ENCODE data around the gene CTNND2.
A peak's percentile ranks its signal among the peaks of the same experiment; 100 is the strongest.

The CTNND2 gene

GRCh38 chr5:11311731-11312130, 592.5 kb downstream of the CTNND2 start:
- H3K4me3 ChIP-seq (ENCODE audit: insufficient read depth in 1 of 2, low read depth in 1 of 2, low read length in 2 of 2), result no peak overlapping the region
- no peak overlapping the region for H2BK15ac ChIP-seq (ENCODE audit: low read depth, poor library complexity, severe bottlenecking)
- H3K14ac ChIP-seq (ENCODE audit: low read length in 2 of 2), result no peak overlapping the region
- H2BK12ac ChIP-seq (ENCODE audit: low read length in 2 of 2), result no peak overlapping the region
- H3K27me3 ChIP-seq (ENCODE audit: control insufficient read depth in 1 of 2, insufficient read depth in 1 of 2, low read length in 2 of 2), result no peaks in the 10 kb centered on the region
- WGBS, result 83% methylated on average over 3 of the region's 3 CpGs
- H4K91ac ChIP-seq (ENCODE audit: low read length), result no peak overlapping the region
- H2AFZ ChIP-seq (ENCODE audit: low read depth, low read length), result no peak overlapping the region
- no peaks in the 10 kb centered on the region for H3K79me1 ChIP-seq (replicated peaks; ENCODE audit: low read length, poor library complexity, severe bottlenecking)
- no peak overlapping the region for H3K27ac ChIP-seq (ENCODE audit: low read length, poor library complexity, severe bottlenecking)
- no peak overlapping the region for H3K18ac ChIP-seq (ENCODE audit: low read depth in 1 of 2, low read length in 2 of 2)
- no peak overlapping the region for H3K4me2 ChIP-seq (ENCODE audit: low read length, poor library complexity, severe bottlenecking)
- no peaks in the 10 kb centered on the region for H3K4me1 ChIP-seq (ENCODE audit: control insufficient read depth, insufficient read depth, low read depth, low read length)
- H2AK5ac ChIP-seq (ENCODE audit: low read length, severe bottlenecking), result no peak overlapping the region
- no peak overlapping the region for H4K8ac ChIP-seq (ENCODE audit: low read length)
- no peak overlapping the region for H2BK120ac ChIP-seq (ENCODE audit: low read depth, low read length)
- H3K36me3 ChIP-seq (ENCODE audit: control insufficient read depth in 1 of 2, insufficient read depth in 2 of 2, low read depth in 1 of 2, low read length in 2 of 2), result no peaks in the 10 kb centered on the region
- no peak for DNase-seq
- H3K9ac ChIP-seq (ENCODE audit: low read length), result no peak overlapping the region
- no peak overlapping the region for H3K23ac ChIP-seq (ENCODE audit: low read length in 2 of 2)
- no peaks in the 10 kb centered on the region for H3K9me3 ChIP-seq (ENCODE audit: control insufficient read depth, low read length)
- H3K4ac ChIP-seq (ENCODE audit: low read depth in 1 of 2, low read length in 2 of 2), result no peak overlapping the region
- no peak overlapping the region for H2BK5ac ChIP-seq (ENCODE audit: low read depth, low read length, poor library complexity, severe bottlenecking)

GRCh38 chr5:11311272-11311671, 593.0 kb downstream of the CTNND2 start:
- no peak overlapping the region for H3K4ac ChIP-seq (ENCODE audit: low read depth in 1 of 2, low read length in 2 of 2)
- no peak overlapping the region for H3K18ac ChIP-seq (ENCODE audit: low read depth in 1 of 2, low read length in 2 of 2)
- H3K36me3 ChIP-seq (ENCODE audit: control insufficient read depth in 1 of 2, insufficient read depth in 2 of 2, low read depth in 1 of 2, low read length in 2 of 2), result no peaks in the 10 kb centered on the region
- no peak overlapping the region for H3K27ac ChIP-seq (ENCODE audit: low read length, poor library complexity, severe bottlenecking)
- no peak overlapping the region for H3K9ac ChIP-seq (ENCODE audit: low read length)
- WGBS, result 64% methylated on average over 1 of the region's 1 CpG
- no peak overlapping the region for H3K23ac ChIP-seq (ENCODE audit: low read length in 2 of 2)
- H3K79me1 ChIP-seq (replicated peaks; ENCODE audit: low read length, poor library complexity, severe bottlenecking), result no peaks in the 10 kb centered on the region
- H3K4me3 ChIP-seq (ENCODE audit: insufficient read depth in 1 of 2, low read depth in 1 of 2, low read length in 2 of 2), result no peak overlapping the region
- peak overlapping the region; percentile 16 for H4K91ac ChIP-seq (ENCODE audit: low read length)
- no peak overlapping the region for H2AK5ac ChIP-seq (ENCODE audit: low read length, severe bottlenecking)
- no peak overlapping the region for H4K8ac ChIP-seq (ENCODE audit: low read length)
- H3K14ac ChIP-seq (ENCODE audit: low read length in 2 of 2), result no peak overlapping the region
- DNase-seq, result no peak
- no peaks in the 10 kb centered on the region for H3K9me3 ChIP-seq (ENCODE audit: control insufficient read depth, low read length)
- no peak overlapping the region for H2BK12ac ChIP-seq (ENCODE audit: low read length in 2 of 2)
- no peak overlapping the region for H2BK120ac ChIP-seq (ENCODE audit: low read depth, low read length)
- no peak overlapping the region for H2BK5ac ChIP-seq (ENCODE audit: low read depth, low read length, poor library complexity, severe bottlenecking)
- H3K4me1 ChIP-seq (ENCODE audit: control insufficient read depth, insufficient read depth, low read depth, low read length), result no peaks in the 10 kb centered on the region
- H2AFZ ChIP-seq (ENCODE audit: low read depth, low read length), result no peak overlapping the region
- H3K27me3 ChIP-seq (ENCODE audit: control insufficient read depth in 1 of 2, insufficient read depth in 1 of 2, low read length in 2 of 2), result no peaks in the 10 kb centered on the region
- no peak overlapping the region for H3K4me2 ChIP-seq (ENCODE audit: low read length, poor library complexity, severe bottlenecking)
- H2BK15ac ChIP-seq (ENCODE audit: low read depth, poor library complexity, severe bottlenecking), result no peak overlapping the region

GRCh38 chr5:11310158-11310557, 594.1 kb downstream of the CTNND2 start:
- no peak overlapping the region for H3K4me3 ChIP-seq (ENCODE audit: insufficient read depth in 1 of 2, low read depth in 1 of 2, low read length in 2 of 2)
- H3K4me1 ChIP-seq (ENCODE audit: control insufficient read depth, insufficient read depth, low read depth, low read length), result no peaks in the 10 kb centered on the region
- no peak overlapping the region for H2AFZ ChIP-seq (ENCODE audit: low read depth, low read length)
- no peak overlapping the region for H2BK5ac ChIP-seq (ENCODE audit: low read depth, low read length, poor library complexity, severe bottlenecking)
- no peaks in the 10 kb centered on the region for H3K79me1 ChIP-seq (replicated peaks; ENCODE audit: low read length, poor library complexity, severe bottlenecking)
- H3K23ac ChIP-seq (ENCODE audit: low read length in 2 of 2), result no peak overlapping the region
- H4K91ac ChIP-seq (ENCODE audit: low read length), result no peak overlapping the region
- no peak overlapping the region for H3K9ac ChIP-seq (ENCODE audit: low read length)
- H3K14ac ChIP-seq (ENCODE audit: low read length in 2 of 2), result no peak overlapping the region
- no peak overlapping the region for H2AK5ac ChIP-seq (ENCODE audit: low read length, severe bottlenecking)
- no peak overlapping the region for H4K8ac ChIP-seq (ENCODE audit: low read length)
- no peak overlapping the region for H2BK15ac ChIP-seq (ENCODE audit: low read depth, poor library complexity, severe bottlenecking)
- H3K4ac ChIP-seq (ENCODE audit: low read depth in 1 of 2, low read length in 2 of 2), result no peak overlapping the region
- DNase-seq, result no peak
- no peaks in the 10 kb centered on the region for H3K36me3 ChIP-seq (ENCODE audit: control insufficient read depth in 1 of 2, insufficient read depth in 2 of 2, low read depth in 1 of 2, low read length in 2 of 2)
- no peaks in the 10 kb centered on the region for H3K9me3 ChIP-seq (ENCODE audit: control insufficient read depth, low read length)
- H3K27ac ChIP-seq (ENCODE audit: low read length, poor library complexity, severe bottlenecking), result no peak overlapping the region
- H3K18ac ChIP-seq (ENCODE audit: low read depth in 1 of 2, low read length in 2 of 2), result no peak overlapping the region
- H2BK12ac ChIP-seq (ENCODE audit: low read length in 2 of 2), result no peak overlapping the region
- H2BK120ac ChIP-seq (ENCODE audit: low read depth, low read length), result no peak overlapping the region
- no peak overlapping the region for H3K4me2 ChIP-seq (ENCODE audit: low read length, poor library complexity, severe bottlenecking)
- 80% methylated on average over 2 of the region's 2 CpGs for WGBS
- no peaks in the 10 kb centered on the region for H3K27me3 ChIP-seq (ENCODE audit: control insufficient read depth in 1 of 2, insufficient read depth in 1 of 2, low read length in 2 of 2)

GRCh38 chr5:11306365-11306764, 597.9 kb downstream of the CTNND2 start:
- H3K4me2 ChIP-seq (ENCODE audit: low read length, poor library complexity, severe bottlenecking), result no peak overlapping the region
- H2AK5ac ChIP-seq (ENCODE audit: low read length, severe bottlenecking), result no peak overlapping the region
- no peak overlapping the region for H3K4ac ChIP-seq (ENCODE audit: low read depth in 1 of 2, low read length in 2 of 2)
- H3K18ac ChIP-seq (ENCODE audit: low read depth in 1 of 2, low read length in 2 of 2), result no peak overlapping the region
- H2AFZ ChIP-seq (ENCODE audit: low read depth, low read length), result no peak overlapping the region
- H3K4me1 ChIP-seq (ENCODE audit: control insufficient read depth, insufficient read depth, low read depth, low read length), result no peaks in the 10 kb centered on the region
- H4K91ac ChIP-seq (ENCODE audit: low read length), result no peak overlapping the region
- no peaks in the 10 kb centered on the region for H3K36me3 ChIP-seq (ENCODE audit: control insufficient read depth in 1 of 2, insufficient read depth in 2 of 2, low read depth in 1 of 2, low read length in 2 of 2)
- no peak overlapping the region for H2BK5ac ChIP-seq (ENCODE audit: low read depth, low read length, poor library complexity, severe bottlenecking)
- no peak overlapping the region for H3K9ac ChIP-seq (ENCODE audit: low read length)
- no peak overlapping the region for H4K8ac ChIP-seq (ENCODE audit: low read length)
- no peaks in the 10 kb centered on the region for H3K27me3 ChIP-seq (ENCODE audit: control insufficient read depth in 1 of 2, insufficient read depth in 1 of 2, low read length in 2 of 2)
- H3K14ac ChIP-seq (ENCODE audit: low read length in 2 of 2), result no peak overlapping the region
- H2BK120ac ChIP-seq (ENCODE audit: low read depth, low read length), result no peak overlapping the region
- no peak for DNase-seq
- no peak overlapping the region for H3K27ac ChIP-seq (ENCODE audit: low read length, poor library complexity, severe bottlenecking)
- H3K23ac ChIP-seq (ENCODE audit: low read length in 2 of 2), result no peak overlapping the region
- H2BK12ac ChIP-seq (ENCODE audit: low read length in 2 of 2), result no peak overlapping the region
- H3K79me1 ChIP-seq (replicated peaks; ENCODE audit: low read length, poor library complexity, severe bottlenecking), result no peaks in the 10 kb centered on the region
- no peaks in the 10 kb centered on the region for H3K9me3 ChIP-seq (ENCODE audit: control insufficient read depth, low read length)
- no CpG with 5 or more reads among the region's 1 CpG for WGBS
- no peak overlapping the region for H3K4me3 ChIP-seq (ENCODE audit: insufficient read depth in 1 of 2, low read depth in 1 of 2, low read length in 2 of 2)
- no peak overlapping the region for H2BK15ac ChIP-seq (ENCODE audit: low read depth, poor library complexity, severe bottlenecking)
